AG04450 (cell line): Measurements from ENCODE around the gene ABHD5. TPM values are rescaled to one million over a fixed set of nuclear protein-coding genes. Genes with fewer than 3 reads are reported as not detected.

Source experiments
- CTCF ChIA-PET: fragments of 300-600, 350-600 bp; formaldehyde crosslinking; extraction: SDS; loops from one replicate; lab custom pipeline; 2022; ENCODE audit warnings: antibody characterized with exemption, inconsistent platforms; lab: Charles Lee
- POLR2A ChIA-PET: fragments of 350-600 bp; formaldehyde crosslinking; extraction: SDS; loops from one replicate; lab custom pipeline; 2021; ENCODE audit warnings: antibody characterized with exemption, inconsistent platforms; lab: Yijun Ruan, JAX
- DNase-seq: peaks from one replicate; pipeline ENCODE4 v3.0.0-alpha.2; 2011; ENCODE audit warnings: low read depth, low spot score
- H3K27ac ChIP-seq: one replicate; pipeline ENCODE4 v1.5.1; 2012; ENCODE audit warnings: low read depth, low read length, control low read depth
- H3K27me3 ChIP-seq: one replicate; pipeline ENCODE4 v1.6.0; 2012; ENCODE audit warnings: low read length; ENCODE audit not compliant: control insufficient read depth, insufficient read depth
- H3K4me3 ChIP-seq: 2 replicates; pipeline ENCODE4 v1.5.1; 2011; ENCODE audit warnings: mild to moderate bottlenecking, low read depth, low read length, control low read depth
- H3K9me3 ChIP-seq: 2 replicates; pipeline ENCODE4 v1.5.1; 2012; ENCODE audit warnings: low read length; ENCODE audit not compliant: control insufficient read depth, insufficient read depth
- CTCF ChIP-seq: IDR thresholded peaks from 2 replicates; pipeline ENCODE4 v1.5.1; 2011; ENCODE audit warnings: low read depth, low read length, control low read depth, inconsistent platforms
- polyA plus RNA-seq: library from polyadenylated mRNA; depleted of rRNA; stranded (reverse); fragments of >200 nt; gene quantifications from 2 replicates; pipeline ENCODE4 v1.2.3, GENCODE V29; 2011

Gene ABHD5
- polyA plus RNA-seq, 1 experiment = 88.7 TPM

GRCh38 chr3:43687499-43687811, 3.3 kb upstream of the ABHD5 start:
- DNase-seq = no peak
- Histone ChIP-seq H3K4me3 (no peak overlapping the region), H3K27me3 (no peaks in the 10 kb centered on the region), H3K9me3 (no peaks in the 10 kb centered on the region; the same call in 1 of the 2 replicates), H3K27ac (no peak overlapping the region)
- TF ChIP-seq CTCF = no peak
- POLR2A ChIA-PET = no interaction called here
- CTCF ChIA-PET = no interaction called here

GRCh38 chr3:43688245-43688650, 2.5 kb upstream of the ABHD5 start:
- Histone ChIP-seq H3K4me3 (no peak overlapping the region), H3K27ac (no peak overlapping the region), H3K9me3 (no peaks in the 10 kb centered on the region; the same call in 1 of the 2 replicates), H3K27me3 (no peaks in the 10 kb centered on the region)
- ChIA-PET POLR2A (no interaction called here), CTCF (no interaction called here)
- TF ChIP-seq CTCF = no peak
- no peak for DNase-seq

- H3K27me3 ChIP-seq = no peaks in the 10 kb centered on the region
- ChIA-PET CTCF (interaction anchor here (0.6 kb wide), 1 partner anchor 519 kb away, joined by 3 read pairs; no protein-coding TSS in a partner anchor), POLR2A (no interaction called here)
- H3K27ac ChIP-seq = no peak overlapping the region
- no peak for DNase-seq
- no peaks in the 10 kb centered on the region; the same call in 1 of the 2 replicates for H3K9me3 ChIP-seq
- no peak overlapping the region for H3K4me3 ChIP-seq
- no peak for TF ChIP-seq CTCF
These were observed 1.6 kb upstream of the ABHD5 start for GRCh38 chr3:43689166-43689565.

GRCh38 chr3:43689766-43690399, 855 bp upstream of the ABHD5 start:
- ChIA-PET CTCF (interaction anchor here (0.6 to 1.1 kb wide), 4 partner anchors 56 to 519 kb away, joined by 3 to 5 read pairs (median 4); no protein-coding TSS in a partner anchor), POLR2A (interaction anchor here (0.6 to 1.8 kb wide), 2 partner anchors 16 to 68 kb away, joined by 3 to 12 read pairs; partner anchors contain the start of gene ANO10)
- no peak for TF ChIP-seq CTCF
- Histone ChIP-seq H3K4me3 (peak overlapping the region; percentile 68), H3K27me3 (no peaks in the 10 kb centered on the region), H3K9me3 (no peaks in the 10 kb centered on the region; the same call in 1 of the 2 replicates), H3K27ac (no peak overlapping the region)
- no peak for DNase-seq
